Stimulated activated CD4-positive, alpha-beta T cell treated with anti-CD3 and anti-CD28 coated beads, Interleukin-15, amount 100 ng/mL, for 1 hour (primary cell): Measurements from ENCODE around the gene CHCHD6.

ENCODE experiments used
- DNase-seq, 2 donors: peaks; one replicate each; pipeline ENCODE4 v3.0.0-alpha.2; 2020; ENCODE audit warnings: low read depth in 1 of 2, low spot score in 1 of 2

CHCHD6 gene

GRCh38 chr3:126989316-126990023 lies 285.4 kb downstream of the CHCHD6 start:
- DNase-seq, result no peak

- no peak for DNase-seq
These were observed 286.1 kb downstream of the CHCHD6 start for GRCh38 chr3:126990024-126990700.

GRCh38 chr3:126990890-126991289 lies 286.9 kb downstream of the CHCHD6 start:
- DNase-seq, result no peak

- DNase-seq, result no peak
These were observed 287.5 kb downstream of the CHCHD6 start for GRCh38 chr3:126991366-126992200.

GRCh38 chr3:126992216-126992615 lies 288.2 kb downstream of the CHCHD6 start:
- DNase-seq, result no peak

- no peak for DNase-seq
These were observed 288.7 kb downstream of the CHCHD6 start for GRCh38 chr3:126992776-126993175.

GRCh38 chr3:126993436-126993835 lies 289.4 kb downstream of the CHCHD6 start:
- no peak for DNase-seq

GRCh38 chr3:126994661-126995245 lies 290.7 kb downstream of the CHCHD6 start:
- no peak for DNase-seq

GRCh38 chr3:126995254-126995780 lies 291.3 kb downstream of the CHCHD6 start:
- DNase-seq, result no peak

GRCh38 chr3:126995926-126996512 lies 292.0 kb downstream of the CHCHD6 start:
- DNase-seq, result no peak

GRCh38 chr3:126996905-126997304 lies 292.9 kb downstream of the CHCHD6 start:
- DNase-seq, result no peak

GRCh38 chr3:126997455-126998038 lies 293.5 kb downstream of the CHCHD6 start:
- no peak for DNase-seq

GRCh38 chr3:126998320-126998719 lies 294.3 kb downstream of the CHCHD6 start:
- DNase-seq, result no peak

- DNase-seq, result no peak
These were observed 294.7 kb downstream of the CHCHD6 start for GRCh38 chr3:126998728-126999127.

GRCh38 chr3:126999383-126999782 lies 295.3 kb downstream of the CHCHD6 start:
- no peak for DNase-seq

- no peak for DNase-seq
These were observed 296.1 kb downstream of the CHCHD6 start for GRCh38 chr3:127000119-127000518.

GRCh38 chr3:127000761-127001160 lies 296.7 kb downstream of the CHCHD6 start:
- no peak for DNase-seq

GRCh38 chr3:127001486-127002194 lies 297.6 kb downstream of the CHCHD6 start:
- DNase-seq, result no peak

- no peak for DNase-seq
These were observed 298.4 kb downstream of the CHCHD6 start for GRCh38 chr3:127002195-127003174.
